Thymus (tissue), 11 donors: ENCODE results near the gene KANK4. TPM values are rescaled to one million over a fixed set of nuclear protein-coding genes. Genes with fewer than 3 reads are reported as not detected.

Source experiments
- DNase-seq, 9 donors: peaks; one replicate each; pipeline ENCODE4 v3.0.0-alpha.2; 2013; ENCODE audit warnings: low spot score in 9 of 9, low read depth in 6 of 9, missing footprints in 1 of 9
- H3K27ac ChIP-seq, 2 donors: one replicate each; pipeline ENCODE4 v1.5.1; 2013; ENCODE audit warnings: control low read depth in 1 of 2, low read depth in 1 of 2, low read length in 1 of 2, mild to moderate bottlenecking in 1 of 2, moderate library complexity in 1 of 2
- H3K27me3 ChIP-seq, 2 donors: one replicate each; pipeline ENCODE4 v1.5.1; 2013; ENCODE audit warnings: low read length in 1 of 2; ENCODE audit not compliant: control insufficient read depth in 2 of 2, insufficient read depth in 1 of 2
- H3K36me3 ChIP-seq, 2 donors: one replicate each; pipeline ENCODE4 v1.5.1; 2013; ENCODE audit warnings: low read length in 1 of 2, mild to moderate bottlenecking in 1 of 2, moderate library complexity in 1 of 2; ENCODE audit not compliant: control insufficient read depth in 2 of 2, insufficient read depth in 2 of 2
- H3K4me1 ChIP-seq, 2 donors: one replicate each; pipeline ENCODE4 v1.5.1; 2013; ENCODE audit warnings: low read length in 2 of 2; ENCODE audit not compliant: control insufficient read depth in 2 of 2, insufficient read depth in 2 of 2
- H3K4me3 ChIP-seq, 2 donors: one replicate each; pipeline ENCODE4 v1.5.1; 2013; ENCODE audit warnings: low read length in 2 of 2, control low read depth in 1 of 2, mild to moderate bottlenecking in 1 of 2
- H3K9me3 ChIP-seq, 2 donors: one replicate each; pipeline ENCODE4 v1.5.1; 2013; ENCODE audit warnings: low read length in 1 of 2, mild to moderate bottlenecking in 1 of 2; ENCODE audit not compliant: control insufficient read depth in 2 of 2, insufficient read depth in 1 of 2
- WGBS: extraction: QIAGEN DNeasy Blood & Tissue Kit; methylation state at CpG from one replicate; pipeline ENCODE4 v1.1.7; 2013; 5-methylcytosine and 5-hydroxymethylcytosine counted together
- polyA plus RNA-seq: library from polyadenylated mRNA; stranded (reverse); fragments of 200-250 nt; gene quantifications from one replicate; pipeline ENCODE4 v1.2.3, GENCODE V29; 2013
- total RNA-seq: library from RNA; stranded (reverse); fragments of 120-200 nt; gene quantifications from one replicate; pipeline ENCODE4 v1.2.4, GENCODE V29; 2013
- donor health status: healthy.

KANK4 gene
- total and polyA plus RNA-seq, 2 donors = 0.21 to 0.99 TPM

DNA sequence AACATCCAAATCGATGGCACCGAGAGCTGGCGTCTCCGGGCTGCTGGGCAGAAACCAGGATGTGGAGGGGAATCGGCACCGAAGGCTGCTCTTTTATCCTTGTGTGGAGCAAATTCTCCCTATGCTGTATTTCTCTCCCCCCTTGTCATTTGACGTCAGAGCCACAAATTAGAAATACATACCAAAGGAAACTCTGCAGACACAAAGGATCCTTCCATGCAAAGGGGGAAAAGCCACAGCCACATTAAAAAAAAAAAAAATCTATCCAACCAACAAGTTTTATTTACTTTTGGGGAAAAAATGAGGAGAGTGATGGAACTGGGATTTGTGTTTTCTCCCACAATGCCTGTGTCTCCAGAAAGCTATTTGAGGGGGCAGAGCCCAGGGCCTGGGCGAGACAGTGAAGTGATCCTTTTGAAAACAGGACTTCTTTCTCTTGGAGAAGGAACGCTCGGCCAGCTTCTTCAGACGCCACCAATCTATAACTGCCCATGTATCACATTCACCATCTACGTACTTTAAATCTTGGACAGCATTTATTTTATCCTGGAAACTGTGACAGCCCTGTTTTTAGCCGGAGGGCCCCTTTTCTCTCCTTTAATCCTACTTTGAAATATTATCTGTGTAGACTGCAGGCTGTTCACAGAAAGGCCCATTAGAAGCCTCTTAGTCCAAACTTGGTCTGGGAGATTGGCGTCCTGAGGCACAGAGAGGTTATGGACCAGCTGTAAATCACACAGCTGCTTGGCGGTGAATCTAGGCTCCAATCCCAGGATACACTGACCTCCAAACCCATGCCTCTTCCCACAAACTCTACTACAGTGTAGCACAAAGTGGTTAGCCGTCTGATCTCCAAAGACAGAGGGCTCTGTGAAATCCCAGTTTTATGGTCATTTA lies 4.5 kb downstream of the KANK4 start:
- H3K36me3 ChIP-seq = no peaks in the 10 kb centered on the region
- H3K4me1 ChIP-seq = no peaks in the 10 kb centered on the region
- peaks cover 26 to 44% of the 10 kb centered on the region in 2 donors for H3K27me3 ChIP-seq
- no peak overlapping the region for H3K4me3 ChIP-seq
- H3K9me3 ChIP-seq = no peaks in the 10 kb centered on the region
- no peak for DNase-seq
- WGBS = 97% methylated on average over 16 of the region's 16 CpGs
- H3K27ac ChIP-seq = no peak overlapping the region

DNA sequence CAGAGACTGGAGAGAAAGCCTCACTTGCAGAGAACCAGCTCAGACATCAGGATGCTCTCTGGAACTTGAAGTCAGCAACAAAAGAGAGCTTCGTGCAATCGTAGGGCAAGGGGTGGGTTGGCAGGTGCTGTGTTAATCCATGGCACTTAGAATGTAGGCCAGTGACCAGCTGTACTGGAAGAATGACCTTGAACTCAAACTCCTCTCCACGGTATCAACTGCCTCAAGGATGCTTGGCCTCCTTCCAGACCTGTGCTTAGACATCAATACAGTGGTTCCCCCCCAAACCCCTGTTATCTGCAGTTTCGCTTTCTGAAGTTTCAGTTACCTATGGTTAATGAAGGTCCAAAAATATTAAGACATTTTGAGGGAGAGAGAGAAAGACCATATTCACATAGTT lies 6.5 kb downstream of the KANK4 start:
- DNase-seq = no peak
- no peak overlapping the region for H3K27ac ChIP-seq
- no peaks in the 10 kb centered on the region for H3K4me1 ChIP-seq
- WGBS = 88% methylated on average over 4 of the region's 4 CpGs
- H3K4me3 ChIP-seq = no peak overlapping the region
- peaks cover 7 to 25% of the 10 kb centered on the region in 2 donors for H3K27me3 ChIP-seq
- no peaks in the 10 kb centered on the region for H3K9me3 ChIP-seq
- no peaks in the 10 kb centered on the region for H3K36me3 ChIP-seq

DNA sequence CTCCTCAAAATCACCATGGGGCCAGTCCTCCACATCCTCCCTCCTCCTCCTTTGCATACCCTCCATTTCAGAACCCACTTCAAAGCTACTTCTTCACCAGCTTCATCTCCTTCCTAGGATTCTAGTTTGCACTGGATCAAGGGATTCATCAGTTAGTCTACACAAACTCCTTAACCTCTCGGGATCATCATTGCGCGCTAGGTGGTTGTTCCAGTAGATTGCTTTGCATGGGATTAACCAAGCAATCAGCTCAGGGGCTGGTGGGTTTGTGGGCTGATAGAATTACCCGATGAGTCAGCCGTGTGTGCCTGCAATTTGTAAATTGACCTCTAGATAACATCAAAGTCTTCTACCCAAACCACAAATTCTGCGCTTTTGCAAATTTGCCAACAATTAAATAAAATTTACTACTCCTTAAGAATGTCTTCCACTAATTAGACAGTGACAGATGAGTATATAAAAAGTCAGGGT lies 7.7 kb downstream of the KANK4 start:
- Histone ChIP-seq H3K36me3 (no peaks in the 10 kb centered on the region), H3K4me3 (no peak overlapping the region), H3K27ac (no peak overlapping the region), H3K27me3 (peaks cover 0 to 14% of the 10 kb centered on the region in 2 donors), H3K4me1 (no peaks in the 10 kb centered on the region), H3K9me3 (no peaks in the 10 kb centered on the region)
- WGBS = 87% methylated on average over 6 of the region's 6 CpGs
- no peak for DNase-seq

DNA sequence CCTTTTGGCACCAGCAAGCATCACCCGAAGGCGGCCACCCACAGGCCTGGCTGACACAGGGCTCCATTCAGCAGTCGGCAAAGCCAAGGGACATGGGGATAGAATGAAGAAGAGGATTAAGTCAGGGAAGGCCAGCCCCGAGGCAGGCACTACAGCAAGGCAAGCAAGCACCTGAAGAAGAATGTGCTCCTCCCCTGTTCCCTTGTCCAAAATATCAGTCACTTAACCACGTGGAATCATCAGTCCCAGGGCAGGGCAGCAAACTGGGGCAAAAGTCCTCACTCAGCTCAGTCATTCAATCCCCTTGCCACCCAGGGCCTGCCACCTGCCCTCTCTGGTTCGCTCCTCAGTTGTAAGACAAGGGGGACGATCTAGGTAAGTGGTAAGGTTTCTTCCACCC lies 9.3 kb downstream of the KANK4 start:
- Histone ChIP-seq H3K27ac (no peak overlapping the region), H3K4me1 (no peaks in the 10 kb centered on the region), H3K36me3 (no peaks in the 10 kb centered on the region), H3K27me3 (peaks cover 0 to 5% of the 10 kb centered on the region in 2 donors), H3K4me3 (no peak overlapping the region), H3K9me3 (no peaks in the 10 kb centered on the region)
- 95% methylated on average over 7 of the region's 7 CpGs for WGBS
- DNase-seq = no peak

DNA sequence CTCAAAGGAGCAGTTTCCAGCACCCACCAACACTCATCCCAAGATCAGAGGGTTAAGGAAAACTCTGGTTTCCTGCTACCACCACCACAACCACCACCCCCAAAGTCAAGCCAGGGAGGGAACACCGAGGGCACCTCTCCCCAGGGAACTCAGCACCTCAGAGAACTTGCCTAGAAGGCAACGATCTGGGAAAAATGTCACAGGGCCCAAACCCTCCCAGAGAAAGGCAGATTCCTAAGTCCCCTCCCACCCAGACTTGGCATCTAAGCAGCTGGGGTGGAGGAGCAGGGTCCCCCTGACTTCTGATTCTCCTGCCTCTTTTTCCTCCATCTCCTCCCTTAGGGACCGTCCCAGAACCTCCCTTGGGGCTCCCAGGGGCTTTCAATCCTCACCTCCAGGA lies 10.6 kb downstream of the KANK4 start:
- Histone ChIP-seq H3K9me3 (no peaks in the 10 kb centered on the region), H3K4me1 (no peaks in the 10 kb centered on the region), H3K27me3 (peaks cover 0 to 3% of the 10 kb centered on the region in 2 donors), H3K4me3 (no peak overlapping the region), H3K27ac (no peak overlapping the region), H3K36me3 (no peaks in the 10 kb centered on the region)
- no peak for DNase-seq
- WGBS = 72% methylated on average over 3 of the region's 3 CpGs

DNA sequence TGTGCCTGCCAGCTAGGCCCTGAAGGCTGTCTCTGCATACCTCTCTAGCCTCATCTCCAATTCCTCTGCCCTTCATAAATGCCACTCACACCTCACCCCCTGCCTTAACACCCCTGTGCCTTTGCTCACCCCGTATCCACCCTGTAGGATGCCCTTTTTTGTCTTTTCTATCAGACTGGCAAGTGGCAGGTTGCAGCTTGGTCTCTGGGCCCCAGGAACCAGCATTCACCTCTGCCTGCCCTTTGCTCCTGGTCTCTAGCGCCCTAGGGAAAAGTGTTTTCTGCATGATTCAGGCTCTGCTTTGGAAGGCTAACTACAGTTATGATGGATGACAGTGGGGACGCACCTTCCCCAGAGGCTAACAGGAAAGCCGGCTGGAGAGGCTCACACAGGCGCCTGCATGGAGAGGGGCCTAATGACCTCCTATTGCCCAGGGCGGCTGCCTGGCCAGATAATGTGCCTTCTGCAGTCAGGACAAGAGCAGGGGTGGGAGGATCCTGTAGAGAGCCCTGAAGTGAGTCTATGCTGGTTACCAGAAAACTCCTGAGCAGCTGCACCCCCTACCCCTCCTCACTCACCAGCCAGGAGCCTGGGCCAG lies 11.2 kb downstream of the KANK4 start:
- Histone ChIP-seq H3K4me1 (no peaks in the 10 kb centered on the region), H3K27me3 (peaks cover 0 to 3% of the 10 kb centered on the region in 2 donors), H3K36me3 (no peaks in the 10 kb centered on the region), H3K9me3 (no peaks in the 10 kb centered on the region), H3K4me3 (no peak overlapping the region), H3K27ac (no peak overlapping the region)
- 96% methylated on average over 6 of the region's 6 CpGs for WGBS
- no peak for DNase-seq

DNA sequence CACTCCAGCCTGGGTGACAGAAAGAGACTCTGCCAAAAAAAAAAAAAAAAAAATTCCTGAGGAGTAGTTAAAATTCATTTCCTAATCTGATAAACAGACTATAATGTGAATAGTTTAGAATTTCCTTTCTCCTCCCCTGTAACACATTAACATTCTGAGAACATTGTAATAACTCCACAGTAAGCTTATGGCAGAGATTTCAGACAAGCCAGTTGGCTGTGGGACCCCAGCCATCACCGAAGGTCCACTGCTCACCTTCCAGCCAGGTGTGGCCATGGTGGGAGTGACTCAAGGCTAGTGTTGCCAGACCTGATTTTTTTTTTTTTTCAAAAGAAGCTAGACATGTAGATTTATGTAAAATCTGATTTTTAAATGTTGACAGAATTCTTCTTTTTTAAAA lies 11.8 kb downstream of the KANK4 start:
- no peak for DNase-seq
- no peaks in the 10 kb centered on the region for H3K36me3 ChIP-seq
- no peaks in the 10 kb centered on the region for H3K9me3 ChIP-seq
- no peak overlapping the region for H3K4me3 ChIP-seq
- H3K27ac ChIP-seq = no peak overlapping the region
- no peaks in the 10 kb centered on the region for H3K4me1 ChIP-seq
- 96% methylated on average over 1 of the region's 1 CpG for WGBS
- H3K27me3 ChIP-seq = peaks cover 0 to under 1% of the 10 kb centered on the region in 2 donors

DNA sequence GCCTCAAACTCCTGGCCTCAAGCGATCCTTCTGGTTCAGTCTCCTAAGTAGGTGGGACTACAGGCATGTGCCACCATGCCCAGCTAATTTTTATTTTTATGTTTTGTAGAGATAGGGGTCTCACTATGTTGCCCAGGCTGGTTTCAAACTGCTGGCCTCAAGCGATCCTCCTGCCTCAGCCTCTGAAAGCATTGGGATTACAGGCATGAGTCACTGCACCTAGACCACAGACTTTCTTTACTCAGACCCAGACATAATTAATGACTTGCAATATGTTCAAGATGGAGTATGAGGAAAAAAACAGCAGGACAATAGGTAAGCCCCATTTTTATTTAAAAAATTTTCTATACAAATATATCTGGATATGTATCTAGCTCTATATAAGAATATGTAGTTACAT lies 13.2 kb downstream of the KANK4 start:
- Histone ChIP-seq H3K4me1 (no peaks in the 10 kb centered on the region), H3K27ac (no peak overlapping the region)
- 99% methylated on average over 2 of the region's 2 CpGs for WGBS

DNA sequence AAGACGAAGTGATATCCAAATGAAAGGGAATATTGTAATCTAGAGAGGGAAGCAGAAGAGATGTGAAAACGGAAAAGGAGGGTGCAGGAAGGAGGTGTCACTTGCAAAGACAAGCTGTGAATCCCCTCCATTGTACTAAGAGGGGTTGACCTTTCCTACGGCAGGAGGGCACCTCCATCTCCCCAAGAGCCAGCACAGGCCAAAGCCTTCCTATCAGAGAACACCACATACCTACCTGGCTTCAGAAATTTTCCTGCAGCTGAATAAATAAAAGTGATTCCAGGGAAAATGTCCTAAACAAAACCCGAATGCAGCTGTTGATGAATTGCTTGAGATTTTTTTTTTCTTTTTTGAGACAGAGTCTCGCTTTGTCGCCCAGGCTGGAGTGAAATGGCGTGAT lies 14.3 kb downstream of the KANK4 start:
- Histone ChIP-seq H3K36me3 (no peaks in the 10 kb centered on the region), H3K27me3 (peaks cover 0 to 3% of the 10 kb centered on the region in 2 donors), H3K4me3 (no peak overlapping the region), H3K9me3 (no peaks in the 10 kb centered on the region), H3K27ac (no peak overlapping the region), H3K4me1 (no peaks in the 10 kb centered on the region)
- WGBS = 83% methylated on average over 7 of the region's 7 CpGs
- DNase-seq = no peak

More for the DNA sequence above, 13.2 kb downstream of the KANK4 start:
- Histone ChIP-seq H3K9me3 (no peaks in the 10 kb centered on the region), H3K4me3 (no peak overlapping the region), H3K27me3 (peaks cover 0 to 3% of the 10 kb centered on the region in 2 donors), H3K36me3 (no peaks in the 10 kb centered on the region)
- no peak for DNase-seq
